Psoas muscle (tissue), 8 donors: ENCODE results near the gene GREB1L. TPM values are rescaled to one million over a fixed set of nuclear protein-coding genes. Genes with fewer than 3 reads are reported as not detected.

Experiments
- ATAC-seq, 4 donors: fragments of 200-7000 bp; cut with Tn5 transposase; one replicate each; pipeline ENCODE4 v1.9.1; 2020; ENCODE audit warnings: moderate library complexity in 3 of 4, mild to moderate bottlenecking in 2 of 4
- DNase-seq, 2 donors: peaks; one replicate each; pipeline ENCODE4 v3.0.0-alpha.2; 2020
- H3K27ac ChIP-seq: fragments of 200-600 bp; one replicate; pipeline ENCODE4 v1.8.0; 2022
- H3K27me3 ChIP-seq, 3 donors: fragments of 200-600 bp in 1 of 3; one replicate each; pipeline versions ENCODE4 v1.6.1 to v1.8.0; 2013 to 2022; ENCODE audit warnings: low read length in 2 of 3, mild to moderate bottlenecking in 2 of 3, moderate library complexity in 1 of 3; ENCODE audit not compliant: insufficient read depth in 3 of 3
- H3K36me3 ChIP-seq, 2 donors: fragments of 200-600 bp in 1 of 2; one replicate each; pipeline versions ENCODE4 v1.6.1 to v1.8.0; 2013 to 2022; ENCODE audit warnings: low read depth in 1 of 2, mild to moderate bottlenecking in 1 of 2, moderate library complexity in 1 of 2; ENCODE audit not compliant: insufficient read depth in 1 of 2
- H3K4me1 ChIP-seq: fragments of 200-600 bp; one replicate; pipeline ENCODE4 v1.8.0; 2022
- H3K4me3 ChIP-seq: fragments of 200-600 bp; one replicate; pipeline ENCODE4 v1.8.0; 2022; ENCODE audit warnings: mild to moderate bottlenecking
- H3K9me3 ChIP-seq: fragments of 200-600 bp; one replicate; pipeline ENCODE4 v1.8.0; 2022
- WGBS, 3 donors: extraction: QIAGEN DNeasy Blood & Tissue Kit; methylation state at CpG; one replicate each; pipeline versions ENCODE4 v1.1.6 to v1.1.7; 2013; 5-methylcytosine and 5-hydroxymethylcytosine counted together
- intact Hi-C, 2 donors: fragments of 100-400 bp; cut with DNase I; formaldehyde crosslinking; loops; one replicate each; pipeline versions ENCODE4 v1.11.0 to v1.14.2; 2022
- polyA plus RNA-seq, 3 donors: library from polyadenylated mRNA; stranded (reverse); fragments of 200-250 nt; gene quantifications; one replicate each; pipeline ENCODE4 v1.2.3, GENCODE V29; 2013
- total RNA-seq, 4 donors: library from RNA; stranded (reverse); fragmentation: NEBNext Ultra II Directional in 2 of 4; extraction: Animal tissue kit (Norgen Biotek cat#: 25700) in 2 of 4; gene quantifications; one replicate each; pipeline versions ENCODE4 v1.2.1 to v1.2.4, GENCODE V29; 2021 to 2023
- TF ChIP-seq, protein P1 (sequence below): fragments of 200-600 bp; IDR thresholded peaks from one replicate; pipeline ENCODE4 v1.8.0; 2022; ENCODE audit warnings: antibody characterized with exemption
- donor health status: healthy with polysubstance abuse.
- donor health status: DM: no; HTN: no; CAD: no; lungs with moderate emphysema.
- donor health status: Bipolar disorder and iron deficiency.
- donor health status: healthy.
- donor health status: DM: yes; HTN: yes; CAD: no.
- donor health status: DM: no; HTN: no; CAD: no.
- donor health status: DM: no; HTN: no; CAD: no.
- donor health status: DM: yes; HTN: yes; CAD: no.

Gene GREB1L
- total and polyA plus RNA-seq, 7 donors = 0.59 to 11.3 (median 8.9) TPM

DNA sequence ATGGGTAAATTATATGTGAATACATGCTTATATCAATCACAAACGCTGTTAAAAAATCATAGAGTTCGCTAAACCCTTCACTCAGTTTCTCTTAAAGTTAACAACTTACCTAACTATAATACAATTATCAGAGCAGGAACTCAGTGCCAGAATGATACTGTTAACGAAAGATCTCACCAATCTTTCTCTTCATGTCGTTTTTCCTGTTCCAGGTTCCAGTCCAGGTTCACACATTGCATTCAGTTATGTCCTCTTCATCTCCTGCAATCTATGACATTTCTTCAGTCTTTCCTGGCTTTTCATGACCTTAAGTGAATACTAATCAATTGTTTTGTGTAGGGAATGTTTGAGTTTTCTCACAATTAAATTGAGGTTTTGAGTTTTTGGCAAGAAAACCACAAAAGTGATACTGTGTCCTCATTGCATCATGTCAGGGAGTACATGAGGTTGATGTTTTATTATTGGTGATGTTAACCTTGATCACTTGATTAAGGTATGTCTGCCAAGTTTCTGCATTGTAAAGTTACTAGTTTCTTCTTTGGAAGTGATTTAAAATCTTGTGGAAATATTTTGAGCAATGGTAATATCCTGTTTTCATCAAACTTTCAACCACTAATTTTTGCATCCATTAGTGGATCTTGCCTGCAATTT is 226.6 kb downstream of the GREB1L start:
- Histone ChIP-seq H3K4me1 (no peaks in the 10 kb centered on the region), H3K27ac (no peak overlapping the region), H3K36me3 (no peaks in the 10 kb centered on the region), H3K27me3 (no peaks in the 10 kb centered on the region), H3K4me3 (no peak overlapping the region), H3K9me3 (no peaks in the 10 kb centered on the region)
- TF ChIP-seq, protein P1, sequence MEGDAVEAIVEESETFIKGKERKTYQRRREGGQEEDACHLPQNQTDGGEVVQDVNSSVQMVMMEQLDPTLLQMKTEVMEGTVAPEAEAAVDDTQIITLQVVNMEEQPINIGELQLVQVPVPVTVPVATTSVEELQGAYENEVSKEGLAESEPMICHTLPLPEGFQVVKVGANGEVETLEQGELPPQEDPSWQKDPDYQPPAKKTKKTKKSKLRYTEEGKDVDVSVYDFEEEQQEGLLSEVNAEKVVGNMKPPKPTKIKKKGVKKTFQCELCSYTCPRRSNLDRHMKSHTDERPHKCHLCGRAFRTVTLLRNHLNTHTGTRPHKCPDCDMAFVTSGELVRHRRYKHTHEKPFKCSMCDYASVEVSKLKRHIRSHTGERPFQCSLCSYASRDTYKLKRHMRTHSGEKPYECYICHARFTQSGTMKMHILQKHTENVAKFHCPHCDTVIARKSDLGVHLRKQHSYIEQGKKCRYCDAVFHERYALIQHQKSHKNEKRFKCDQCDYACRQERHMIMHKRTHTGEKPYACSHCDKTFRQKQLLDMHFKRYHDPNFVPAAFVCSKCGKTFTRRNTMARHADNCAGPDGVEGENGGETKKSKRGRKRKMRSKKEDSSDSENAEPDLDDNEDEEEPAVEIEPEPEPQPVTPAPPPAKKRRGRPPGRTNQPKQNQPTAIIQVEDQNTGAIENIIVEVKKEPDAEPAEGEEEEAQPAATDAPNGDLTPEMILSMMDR = no peak
- no peak for ATAC-seq
- DNase-seq = no peak
- intact Hi-C loops = no loop called here
- 76 to 80% (median 78%) methylated on average over 4 of the region's 4 CpGs for WGBS, 3 donors

DNA sequence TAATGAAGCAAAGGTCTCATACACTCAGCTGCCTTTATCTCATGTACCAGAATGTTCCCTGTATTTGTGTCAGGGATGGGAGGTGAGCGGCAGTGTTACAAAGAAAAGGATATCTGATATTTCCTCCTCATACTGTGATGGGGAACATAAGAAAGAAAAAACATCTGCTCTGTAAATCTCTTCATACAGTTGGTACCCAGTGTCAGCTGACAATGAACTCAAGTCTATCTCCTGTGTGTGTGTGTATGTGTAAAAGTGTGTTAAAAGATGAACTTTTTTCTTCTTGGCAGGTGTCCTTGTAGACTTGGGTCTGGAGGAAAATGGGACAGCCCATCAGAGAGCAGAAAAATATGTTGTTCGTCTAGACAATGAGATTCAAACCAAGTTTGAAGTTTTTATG is 230.7 kb downstream of the GREB1L start:
- WGBS, 3 donors = 74 to 78% (median 77%) methylated on average over 2 of the region's 2 CpGs
- intact Hi-C loops = no loop called here
- no peak for DNase-seq

DNA sequence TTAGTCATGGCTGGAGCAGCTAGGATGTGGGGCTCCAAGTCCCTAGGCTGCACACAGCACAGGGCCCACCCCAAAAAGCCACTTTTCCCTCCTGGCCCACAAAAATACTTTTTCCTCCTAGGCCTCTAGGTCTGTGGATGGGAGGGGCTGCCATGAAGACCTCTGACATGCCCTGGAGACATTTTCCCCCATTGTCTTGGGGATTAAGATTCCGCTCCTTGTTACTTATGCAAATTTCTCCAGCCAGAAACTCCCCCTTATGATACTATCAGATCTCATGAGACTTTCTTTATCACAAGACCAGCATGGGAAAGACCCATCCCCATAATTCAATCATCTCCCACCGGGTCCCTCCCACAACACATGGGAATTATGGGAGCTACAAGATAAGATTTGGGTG is 232.6 kb downstream of the GREB1L start:
- TF ChIP-seq, protein P1 = no peak
- Histone ChIP-seq H3K27me3 (no peaks in the 10 kb centered on the region), H3K27ac (no peak overlapping the region), H3K4me3 (no peak overlapping the region), H3K4me1 (no peaks in the 10 kb centered on the region), H3K36me3 (no peaks in the 10 kb centered on the region), H3K9me3 (no peaks in the 10 kb centered on the region)
- 89 to 92% (median 92%) methylated on average over 2 of the region's 2 CpGs for WGBS, 3 donors
- ATAC-seq = no peak
- DNase-seq = no peak
- intact Hi-C loops = no loop called here

More for the DNA sequence above, 230.7 kb downstream of the GREB1L start:
- ATAC-seq = no peak
- no peaks in the 10 kb centered on the region for H3K9me3 ChIP-seq
- TF ChIP-seq, protein P1 = no peak
- H3K4me3 ChIP-seq = no peak overlapping the region
- H3K36me3 ChIP-seq = no peaks in the 10 kb centered on the region
- H3K4me1 ChIP-seq = no peaks in the 10 kb centered on the region
- no peak overlapping the region for H3K27ac ChIP-seq
- H3K27me3 ChIP-seq = no peaks in the 10 kb centered on the region

DNA sequence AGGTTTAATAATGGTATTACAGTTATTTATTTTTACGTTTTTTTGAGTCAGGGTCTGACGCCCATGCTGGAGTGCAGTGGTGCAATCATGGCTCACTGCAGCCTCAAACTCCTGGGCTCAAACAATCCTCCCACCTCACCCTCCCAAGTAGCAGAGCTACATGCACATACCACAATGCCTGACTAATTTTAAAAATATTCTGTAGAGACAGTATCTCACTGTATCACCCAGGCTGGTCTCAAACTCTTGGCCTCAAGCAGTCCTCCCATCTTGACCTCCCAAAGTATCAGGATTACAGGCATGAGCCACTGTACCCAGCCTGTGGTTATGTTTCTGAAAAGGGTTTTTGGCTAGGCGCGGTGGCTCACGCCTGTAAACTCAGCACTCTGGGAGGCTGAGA is 237.7 kb downstream of the GREB1L start:
- TF ChIP-seq, protein P1 = no peak
- H3K4me1 ChIP-seq = peaks cover 12% of the 10 kb centered on the region
- intact Hi-C loops = loop anchor here in 1 of 2 donors (10.0 kb wide), 1 partner anchor 475 kb away; no protein-coding TSS in a partner anchor
- DNase-seq = no peak
- WGBS, 3 donors = 92 to 99% (median 95%) methylated on average over 5 of the region's 5 CpGs
- H3K9me3 ChIP-seq = no peaks in the 10 kb centered on the region
- H3K4me3 ChIP-seq = no peak overlapping the region
- no peak for ATAC-seq
- H3K27me3 ChIP-seq = no peaks in the 10 kb centered on the region
- H3K27ac ChIP-seq = no peak overlapping the region
- no peaks in the 10 kb centered on the region for H3K36me3 ChIP-seq

DNA sequence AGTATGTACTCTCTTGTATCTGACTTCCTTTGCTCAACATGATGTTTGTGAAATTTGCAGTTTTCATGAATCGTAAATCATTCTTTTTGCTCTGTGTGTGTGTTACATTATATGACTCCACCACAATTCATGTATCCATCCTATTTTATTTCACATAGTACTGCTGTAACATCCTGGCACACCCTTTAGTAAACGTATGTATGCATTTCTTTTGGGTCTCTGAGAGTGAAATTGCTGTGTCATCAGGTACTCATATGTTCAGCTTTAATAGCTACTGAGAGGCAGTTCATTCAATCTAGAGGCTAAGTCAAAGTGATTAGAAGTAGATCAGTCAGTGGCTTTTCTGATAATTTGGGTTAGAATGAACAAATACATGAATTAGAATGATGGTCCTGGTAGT is 239.7 kb downstream of the GREB1L start:
- peaks cover 31% of the 10 kb centered on the region for H3K4me1 ChIP-seq
- no peaks in the 10 kb centered on the region for H3K27me3 ChIP-seq
- intact Hi-C loops = loop anchor here in 1 of 2 donors (10.0 kb wide), 1 partner anchor 473 kb away; no protein-coding TSS in a partner anchor
- H3K36me3 ChIP-seq = no peaks in the 10 kb centered on the region
- ATAC-seq = no peak
- WGBS, 3 donors = 67 to 82% (median 73%) methylated on average over 2 of the region's 2 CpGs
- peak overlapping the region; percentile 89 for H3K27ac ChIP-seq
- no peak overlapping the region for H3K4me3 ChIP-seq
- H3K9me3 ChIP-seq = no peaks in the 10 kb centered on the region
- TF ChIP-seq, protein P1 = no peak
- DNase-seq = no peak
